ENCODE results near the gene HLA-DQA2.
"Not testable (repeated sequence)": the region's sequence is repeated elsewhere in the genome, so short reads cannot be mapped to it uniquely, and the experiment has no call there.

The HLA-DQA2 gene

DNA sequence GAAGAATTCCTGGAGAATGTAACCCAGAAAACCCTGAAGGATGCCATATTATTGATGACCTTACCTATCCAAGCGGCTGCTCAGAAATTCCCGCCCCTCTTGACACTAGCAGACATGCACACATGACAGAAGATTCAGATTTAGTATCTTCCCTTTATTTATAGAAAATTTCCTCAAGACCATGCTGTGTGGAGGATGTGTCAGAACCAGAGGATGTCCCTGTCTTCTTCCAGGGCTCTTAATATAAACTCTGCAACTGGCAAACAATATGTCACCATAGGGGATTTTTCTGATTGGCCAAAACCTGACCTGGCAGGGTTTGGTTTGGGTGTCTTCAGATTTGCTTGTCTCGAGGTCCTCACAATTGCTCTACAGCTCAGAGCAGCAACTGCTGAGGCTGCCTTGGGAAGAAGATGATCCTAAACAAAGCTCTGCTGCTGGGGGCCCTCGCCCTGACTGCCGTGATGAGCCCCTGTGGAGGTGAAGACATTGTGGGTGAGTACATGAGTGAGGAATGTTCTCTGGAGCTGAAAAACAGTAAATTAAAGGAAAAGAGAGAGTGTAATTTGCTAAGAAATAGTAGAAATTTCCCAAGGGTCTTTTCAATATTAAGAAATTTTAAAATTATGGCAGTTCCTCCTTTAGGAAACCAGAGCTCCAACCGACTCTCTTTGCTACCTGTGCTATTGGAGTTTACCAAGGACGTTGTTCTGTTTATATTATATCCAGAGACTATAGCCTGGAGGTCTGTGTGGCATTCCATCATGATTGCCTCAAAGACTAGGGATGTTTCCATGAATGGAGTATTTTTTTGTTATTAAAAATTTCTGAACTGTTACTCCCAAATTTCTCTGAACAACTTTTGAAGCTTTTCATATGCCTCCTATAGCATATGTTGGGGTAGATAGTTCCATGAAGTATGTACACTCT lies at the start of gene HLA-DQA2:
TSS of gene HLA-DQA2 (plus strand) at position 361 of the 930 bp plus-strand sequence. CDS start at position 414, 53 bp downstream.
- DNase-seq, result no peak

- DNase-seq, result no peak
Measured at GRCh38 chr6:32692019-32692418, 49.2 kb upstream of the HLA-DQA2 start.

DNA sequence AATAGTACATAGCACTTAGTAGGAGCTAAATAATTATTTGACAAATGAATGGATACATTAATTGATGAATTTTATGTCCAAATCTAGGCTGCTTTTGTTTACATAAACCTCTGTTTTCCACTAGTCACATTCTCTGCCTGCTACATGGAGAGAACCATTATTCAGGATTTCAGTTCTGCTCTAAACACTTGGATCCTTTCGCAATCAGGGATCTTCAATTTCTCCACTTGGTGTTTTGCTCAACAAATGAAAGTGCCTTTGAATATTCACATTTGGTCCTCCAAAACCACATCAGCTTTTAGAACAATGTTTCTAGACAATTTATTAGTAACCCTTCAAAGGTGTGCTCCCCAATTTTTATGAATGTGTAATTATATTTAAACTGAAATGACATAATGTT lies 44.2 kb upstream of the HLA-DQA2 start:
- DNase-seq, result no peak

DNA sequence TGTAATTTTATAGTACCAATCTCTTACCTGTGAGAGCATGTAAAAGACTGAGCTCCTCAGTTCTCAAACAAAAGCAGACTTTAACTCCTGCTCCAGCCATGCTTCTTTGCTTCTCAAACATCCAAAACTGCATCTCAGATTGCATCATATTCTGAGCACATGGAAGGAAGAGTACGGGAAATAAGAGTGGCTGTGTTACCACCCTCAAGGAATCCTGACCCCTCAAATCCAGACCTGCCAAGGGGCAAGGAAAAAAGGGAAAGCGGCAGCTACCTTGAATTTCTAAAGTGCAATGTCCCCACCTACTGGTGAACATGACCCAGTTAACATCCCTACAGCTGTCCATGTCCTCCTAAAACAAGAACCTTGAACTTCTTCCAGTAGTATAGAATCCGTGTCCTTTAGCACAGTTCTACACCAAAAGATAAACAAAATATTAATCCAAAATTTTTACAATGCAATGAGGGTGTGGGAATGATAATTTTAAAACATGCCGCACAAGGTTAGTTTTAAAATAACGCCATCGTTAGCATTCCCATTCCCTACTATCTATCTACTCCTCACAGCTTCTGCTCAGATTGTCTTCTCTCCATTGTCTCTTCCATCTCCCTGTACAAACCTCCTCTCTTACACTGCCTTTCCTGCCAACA lies 40.7 kb upstream of the HLA-DQA2 start:
- peak; percentile 50 for DNase-seq

GRCh38 chr6:32703347-32703746 lies 37.8 kb upstream of the HLA-DQA2 start:
- no peak for DNase-seq

GRCh38 chr6:32705164-32705563 lies 36.0 kb upstream of the HLA-DQA2 start:
- DNase-seq, result not testable (repeated sequence)

- no peak for DNase-seq
Measured at GRCh38 chr6:32709625-32710024, 31.6 kb upstream of the HLA-DQA2 start.

- DNase-seq, result no peak
Measured at GRCh38 chr6:32713241-32713640, 27.9 kb upstream of the HLA-DQA2 start.

GRCh38 chr6:32716396-32716795 lies 24.8 kb upstream of the HLA-DQA2 start:
- no peak for DNase-seq

GRCh38 chr6:32718879-32719278 lies 22.3 kb upstream of the HLA-DQA2 start:
- DNase-seq, result no peak

- DNase-seq, result no peak
Measured at GRCh38 chr6:32738126-32738525, 3.1 kb upstream of the HLA-DQA2 start.

DNA sequence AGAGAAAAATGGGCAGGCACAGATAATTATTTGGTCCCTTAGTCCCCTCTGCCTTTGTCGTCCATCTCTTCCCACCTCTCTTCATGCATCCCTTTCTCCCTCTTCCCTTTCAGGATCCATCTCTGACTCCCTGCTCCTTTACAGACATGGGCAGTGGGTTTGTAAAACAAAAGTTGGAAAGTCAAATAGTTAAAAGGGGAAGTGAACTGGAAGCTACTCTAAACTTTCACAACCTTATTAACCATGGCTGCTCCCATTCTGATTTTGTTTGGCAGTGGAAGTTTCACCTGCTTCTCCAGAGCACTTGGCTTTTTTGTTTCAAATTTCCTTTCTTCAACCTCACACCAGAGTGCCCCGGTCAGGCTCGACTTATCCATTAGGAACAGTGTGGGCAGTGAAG lies 1.2 kb downstream of the HLA-DQA2 start:
- DNase-seq, result no peak

- no peak for DNase-seq
Measured at GRCh38 chr6:32744776-32745175, 3.6 kb downstream of the HLA-DQA2 start.

DNA sequence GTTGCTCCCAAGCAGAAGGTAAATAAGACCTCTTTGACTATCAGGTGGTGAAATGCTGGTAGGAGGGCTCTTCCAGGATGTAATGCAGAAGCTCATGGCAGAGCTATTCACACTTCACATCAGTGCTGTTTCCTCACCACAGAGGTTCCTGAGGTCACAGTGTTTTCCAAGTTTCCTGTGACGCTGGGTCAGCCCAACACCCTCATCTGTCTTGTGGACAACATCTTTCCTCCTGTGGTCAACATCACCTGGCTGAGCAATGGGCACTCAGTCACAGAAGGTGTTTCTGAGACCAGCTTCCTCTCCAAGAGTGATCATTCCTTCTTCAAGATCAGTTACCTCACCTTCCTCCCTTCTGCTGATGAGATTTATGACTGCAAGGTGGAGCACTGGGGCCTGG lies 4.5 kb downstream of the HLA-DQA2 start:
- DNase-seq, result not testable (repeated sequence)

DNA sequence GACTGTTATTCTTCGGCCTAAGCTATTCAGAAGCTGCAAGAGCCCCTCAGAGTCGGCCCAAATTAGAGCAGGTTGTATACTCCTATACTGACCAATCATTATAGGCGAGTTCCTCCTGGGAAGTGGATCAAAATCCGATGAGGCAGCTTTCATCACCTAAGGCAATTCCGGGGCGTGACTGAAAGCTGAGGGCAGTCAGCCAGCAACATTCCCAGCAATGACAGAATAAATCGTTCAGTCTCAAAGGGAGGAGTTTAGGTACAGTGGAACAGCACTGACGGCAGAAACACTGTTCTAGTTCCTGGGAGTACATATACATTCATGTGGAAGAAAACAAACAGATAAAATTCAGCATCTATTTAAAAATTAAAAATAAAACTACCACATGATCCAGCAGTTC lies 11.4 kb downstream of the HLA-DQA2 start:
- no peak for DNase-seq

DNA sequence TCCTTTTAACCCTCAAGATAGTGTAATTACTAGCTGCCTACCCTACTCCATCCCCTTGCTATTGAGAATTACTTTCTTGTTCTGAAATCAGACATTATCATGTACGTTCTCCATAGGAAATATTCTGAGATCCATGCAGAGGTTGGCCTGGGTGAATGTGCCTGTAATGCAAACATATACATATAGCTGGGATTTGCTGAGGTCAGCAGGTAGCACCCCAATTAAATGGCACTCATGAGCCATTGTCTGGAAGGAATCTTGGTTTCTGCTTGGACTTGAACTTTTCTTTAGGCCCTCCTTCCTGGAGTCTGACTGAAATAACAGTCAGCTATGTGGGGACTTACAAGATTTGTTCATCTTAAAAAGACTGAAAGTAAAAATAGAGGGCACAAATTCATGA lies 18.5 kb downstream of the HLA-DQA2 start:
- no peak for DNase-seq

- no peak for DNase-seq
Measured at GRCh38 chr6:32761072-32761471, 19.9 kb downstream of the HLA-DQA2 start.

- DNase-seq, result no peak
Measured at GRCh38 chr6:32761548-32761947, 20.4 kb downstream of the HLA-DQA2 start.

GRCh38 chr6:32763421-32763820 lies 22.2 kb downstream of the HLA-DQA2 start, which contains the start of gene HLA-DQB2:
HLA-DQB2 (minus strand) TSS chr6:32763532; CDS start chr6:32763470, 62 bp downstream.
- DNase-seq, result no peak

DNA sequence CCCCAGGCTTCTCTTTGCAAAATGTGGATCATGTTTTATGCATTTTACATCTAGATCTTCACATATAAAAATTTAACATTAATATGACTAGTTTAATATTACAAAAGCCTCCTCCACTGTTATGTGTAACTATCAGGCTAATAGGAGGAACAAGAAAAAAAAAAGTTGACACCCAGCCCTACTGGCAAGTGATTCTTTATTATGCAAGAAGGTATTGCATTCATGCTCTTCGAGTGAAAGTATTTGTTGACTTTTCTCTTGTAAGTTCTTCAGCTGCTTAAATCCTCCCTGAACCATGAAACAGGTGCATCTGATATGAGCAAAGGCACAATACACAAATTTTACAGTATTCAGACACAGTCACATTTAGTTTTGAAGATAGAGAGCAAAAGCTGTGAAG lies 22.9 kb downstream of the HLA-DQA2 start:
- DNase-seq, result no peak

- DNase-seq, result no peak
Measured at GRCh38 chr6:32772656-32773055, 31.5 kb downstream of the HLA-DQA2 start.

DNA sequence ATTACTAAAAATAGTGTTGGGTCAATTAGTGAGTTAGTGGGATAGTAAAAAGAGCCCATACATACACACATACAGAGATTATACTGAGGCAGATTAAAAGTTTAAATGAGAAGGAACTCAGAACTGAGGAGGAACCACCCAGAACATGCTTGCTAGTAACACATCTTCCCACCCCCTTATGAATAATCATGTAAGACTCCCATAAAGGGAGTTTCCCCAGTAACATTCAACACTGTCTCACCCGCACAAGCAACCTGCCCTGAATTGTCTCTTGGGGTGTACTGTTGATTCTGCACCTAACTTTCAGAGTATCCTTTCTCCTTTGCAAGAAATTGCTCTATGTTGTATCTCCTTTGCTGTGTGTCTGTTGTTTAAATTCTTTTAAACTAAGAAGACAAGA lies 33.2 kb downstream of the HLA-DQA2 start:
- no peak for DNase-seq

- no peak for DNase-seq
Measured at GRCh38 chr6:32775071-32775470, 33.9 kb downstream of the HLA-DQA2 start.

DNA sequence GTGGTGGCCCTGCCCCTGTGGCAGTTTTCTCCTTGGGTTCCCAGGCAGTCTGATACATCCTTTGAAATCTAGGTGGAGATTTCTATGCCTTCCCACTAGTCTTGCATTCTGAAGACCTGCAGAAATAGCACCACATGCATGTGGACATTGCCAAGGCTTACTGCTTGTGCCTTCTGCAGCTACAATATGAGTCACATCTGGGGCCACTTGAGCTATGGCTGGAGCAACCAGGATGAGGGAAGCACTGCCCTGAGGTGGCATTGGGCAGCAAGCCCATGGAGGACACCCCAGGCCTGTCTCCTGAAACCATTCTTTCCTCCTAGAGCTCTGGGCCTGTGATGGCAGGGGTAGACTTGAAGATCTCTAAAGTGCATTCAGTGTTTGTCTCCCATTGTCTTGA lies 37.8 kb downstream of the HLA-DQA2 start:
- no peak for DNase-seq
